Measurements from ENCODE around the gene ZNF835. TPM values are rescaled to one million over a fixed set of nuclear protein-coding genes. Genes with fewer than 3 reads are reported as not detected.

Gene ZNF835
- total RNA-seq, 4 donors from 2014 or later, result 0.30 to 1.3 (median 0.84) TPM

DNA sequence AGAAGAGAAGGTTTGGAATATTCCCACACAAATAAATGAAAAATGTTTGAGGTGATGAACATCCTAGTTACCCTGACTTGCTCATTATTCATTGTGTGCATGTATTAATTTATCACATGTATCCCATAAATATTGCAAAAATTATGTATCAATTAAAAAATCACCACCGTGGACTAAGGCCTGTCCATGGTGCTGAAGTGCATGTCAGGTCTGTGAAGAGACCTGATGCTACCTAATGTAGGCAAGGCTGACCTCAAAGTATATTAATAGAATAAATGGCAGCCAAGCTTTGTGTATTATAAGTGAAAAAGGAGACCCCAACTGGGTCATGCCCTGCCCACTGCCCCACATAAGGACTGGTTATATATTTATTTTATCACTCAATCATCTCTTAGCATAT, 34.4 kb upstream of the ZNF835 start:
- intact Hi-C loops (cut with DNase I; ENCODE audit: low total_unique reads), result no loop called here
- WGBS, 2 donors, result 50 to 58% methylated on average over 1 of the region's 1 CpG
- DNase-seq (ENCODE audit: low spot score in 2 of 2), result no peak
- no peak for TF ChIP-seq POLR2A (IDR thresholded peaks at IDR 0.05)
- TF ChIP-seq CTCF (IDR thresholded peaks at IDR 0.05), result no peak
- H3K4me3 ChIP-seq (ENCODE audit: low read depth, poor library complexity, severe bottlenecking), result no peak overlapping the region

DNA sequence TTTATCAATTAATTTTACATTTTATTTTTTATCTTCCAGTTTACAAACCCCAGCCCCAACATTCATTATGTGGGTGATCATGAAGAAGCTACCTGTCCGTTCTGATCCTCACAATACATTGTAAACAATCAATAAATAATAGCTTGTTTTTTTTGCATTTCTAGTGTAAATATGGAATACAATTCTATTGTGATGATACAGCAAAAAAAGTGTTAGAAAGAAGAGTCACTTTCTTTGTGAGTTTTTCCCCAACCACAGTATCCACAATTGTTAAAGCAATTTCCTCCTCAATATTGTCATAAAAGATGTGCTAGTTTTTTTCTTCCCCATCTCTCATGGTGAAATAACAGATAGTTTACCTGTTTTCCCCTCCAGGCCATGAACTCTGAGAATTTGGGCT, 30.3 kb upstream of the ZNF835 start:
- WGBS, 2 donors, result 65 to 78% methylated on average over 1 of the region's 1 CpG
- intact Hi-C loops (cut with DNase I; ENCODE audit: low total_unique reads), result no loop called here
- TF ChIP-seq POLR2A (IDR thresholded peaks at IDR 0.05) (no peak), CTCF (IDR thresholded peaks at IDR 0.05) (no peak)
- H3K4me3 ChIP-seq (ENCODE audit: low read depth, poor library complexity, severe bottlenecking), result no peak overlapping the region
- no peak for DNase-seq (ENCODE audit: low spot score in 2 of 2)

GRCh38 chr19:56699552-56699951, 28.0 kb upstream of the ZNF835 start:
- DNase-seq (ENCODE audit: low spot score in 2 of 2), result no peak
- TF ChIP-seq CTCF (IDR thresholded peaks at IDR 0.05), result no peak
- TF ChIP-seq POLR2A (IDR thresholded peaks at IDR 0.05), result no peak
- 74 to 81% methylated on average over 3 of the region's 3 CpGs for WGBS, 2 donors
- intact Hi-C loops (cut with DNase I; ENCODE audit: low total_unique reads), result no loop called here
- no peak overlapping the region for H3K4me3 ChIP-seq (ENCODE audit: low read depth, poor library complexity, severe bottlenecking)

GRCh38 chr19:56692206-56692895, 20.8 kb upstream of the ZNF835 start:
- 59 to 73% methylated on average over 8 of the region's 8 CpGs for WGBS, 2 donors
- intact Hi-C loops (cut with DNase I; ENCODE audit: low total_unique reads), result no loop called here
- no peak overlapping the region for H3K4me3 ChIP-seq (ENCODE audit: low read depth, poor library complexity, severe bottlenecking)
- TF ChIP-seq CTCF (IDR thresholded peaks at IDR 0.05), result no peak
- TF ChIP-seq POLR2A (IDR thresholded peaks at IDR 0.05), result no peak
- no peak for DNase-seq (ENCODE audit: low spot score in 2 of 2)

- no peak overlapping the region for H3K4me3 ChIP-seq (ENCODE audit: low read depth, poor library complexity, severe bottlenecking)
- intact Hi-C loops (cut with DNase I; ENCODE audit: low total_unique reads), result no loop called here
- no peak for DNase-seq (ENCODE audit: low spot score in 2 of 2)
- TF ChIP-seq CTCF (IDR thresholded peaks at IDR 0.05), result no peak
- TF ChIP-seq POLR2A (IDR thresholded peaks at IDR 0.05), result no peak
- WGBS, 2 donors, result 79 to 80% methylated on average over 10 of the region's 10 CpGs
Measured at GRCh38 chr19:56690670-56691069, 19.1 kb upstream of the ZNF835 start.

- intact Hi-C loops (cut with DNase I; ENCODE audit: low total_unique reads), result no loop called here
- no peak overlapping the region for H3K4me3 ChIP-seq (ENCODE audit: low read depth, poor library complexity, severe bottlenecking)
Measured at GRCh38 chr19:56689198-56689597, 17.6 kb upstream of the ZNF835 start.

More at GRCh38 chr19:56689198-56689597, 17.6 kb upstream of the ZNF835 start:
- no peak for DNase-seq (ENCODE audit: low spot score in 2 of 2)
- 76 to 77% methylated on average over 10 of the region's 10 CpGs for WGBS, 2 donors
- TF ChIP-seq POLR2A (IDR thresholded peaks at IDR 0.05), result no peak
